AG04450 (cell line): Measurements from ENCODE around the gene CGB8. TPM values are rescaled to one million over a fixed set of nuclear protein-coding genes. Genes with fewer than 3 reads are reported as not detected.

ENCODE experiments used
- CTCF ChIA-PET: fragments of 300-600, 350-600 bp; formaldehyde crosslinking; extraction: SDS; loops from one replicate; lab custom pipeline; 2022; ENCODE audit warnings: antibody characterized with exemption, inconsistent platforms; lab: Charles Lee
- POLR2A ChIA-PET: fragments of 350-600 bp; formaldehyde crosslinking; extraction: SDS; loops from one replicate; lab custom pipeline; 2021; ENCODE audit warnings: antibody characterized with exemption, inconsistent platforms; lab: Yijun Ruan, JAX
- DNase-seq: peaks from one replicate; pipeline ENCODE4 v3.0.0-alpha.2; 2011; ENCODE audit warnings: low read depth, low spot score
- H3K27ac ChIP-seq: one replicate; pipeline ENCODE4 v1.5.1; 2012; ENCODE audit warnings: low read depth, low read length, control low read depth
- H3K27me3 ChIP-seq: one replicate; pipeline ENCODE4 v1.6.0; 2012; ENCODE audit warnings: low read length; ENCODE audit not compliant: control insufficient read depth, insufficient read depth
- H3K4me3 ChIP-seq: 2 replicates; pipeline ENCODE4 v1.5.1; 2011; ENCODE audit warnings: mild to moderate bottlenecking, low read depth, low read length, control low read depth
- H3K9me3 ChIP-seq: 2 replicates; pipeline ENCODE4 v1.5.1; 2012; ENCODE audit warnings: low read length; ENCODE audit not compliant: control insufficient read depth, insufficient read depth
- polyA plus RNA-seq: library from polyadenylated mRNA; depleted of rRNA; stranded (reverse); fragments of >200 nt; gene quantifications from 2 replicates; pipeline ENCODE4 v1.2.3, GENCODE V29; 2011; rRNA removed
- small RNA-seq: library from RNA; depleted of rRNA; stranded (forward); fragments of <200 nt; gene quantifications from one replicate; pipeline ENCODE3, GENCODE V24; 2012; ENCODE audit warnings: low read depth; ENCODE audit not compliant: insufficient read length
- TF ChIP-seq, protein P1 (sequence below): IDR thresholded peaks from 2 replicates; pipeline ENCODE4 v1.5.1; 2011; ENCODE audit warnings: low read depth, low read length, control low read depth, inconsistent platforms

Gene CGB8
- polyA plus RNA-seq, 1 experiment, result not detected

DNA sequence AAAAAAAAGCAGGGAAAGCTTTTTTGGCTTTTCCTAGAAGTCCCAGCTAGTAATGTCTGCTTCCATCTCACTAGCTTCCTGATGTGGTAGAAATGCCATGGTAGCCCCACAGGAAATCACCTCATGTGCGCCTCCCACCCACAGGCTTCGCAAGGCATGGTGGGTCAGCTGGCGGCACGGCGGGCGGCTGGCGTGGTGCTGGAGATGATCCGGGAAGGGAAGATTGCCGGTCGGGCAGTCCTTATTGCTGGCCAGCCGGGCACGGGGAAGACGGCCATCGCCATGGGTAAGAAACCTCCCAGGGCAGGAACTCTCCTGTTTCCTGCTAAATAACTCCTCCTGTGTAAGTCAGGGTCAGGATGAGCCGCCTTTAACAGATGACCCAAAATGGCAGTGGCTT is 44.8 kb downstream of the CGB8 start:
- ChIA-PET CTCF (interaction anchor here (0.6 to 2.2 kb wide), 5 partner anchors 10 to 195 kb away, joined by 3 to 15 read pairs (median 3); partner anchors contain the start of genes GYS1 and RUVBL2), POLR2A (interaction anchor here (1.0 to 1.1 kb wide), 2 partner anchors 11 to 195 kb away, joined by 3 read pairs; partner anchors contain the start of gene GYS1)
- TF ChIP-seq, protein P1, sequence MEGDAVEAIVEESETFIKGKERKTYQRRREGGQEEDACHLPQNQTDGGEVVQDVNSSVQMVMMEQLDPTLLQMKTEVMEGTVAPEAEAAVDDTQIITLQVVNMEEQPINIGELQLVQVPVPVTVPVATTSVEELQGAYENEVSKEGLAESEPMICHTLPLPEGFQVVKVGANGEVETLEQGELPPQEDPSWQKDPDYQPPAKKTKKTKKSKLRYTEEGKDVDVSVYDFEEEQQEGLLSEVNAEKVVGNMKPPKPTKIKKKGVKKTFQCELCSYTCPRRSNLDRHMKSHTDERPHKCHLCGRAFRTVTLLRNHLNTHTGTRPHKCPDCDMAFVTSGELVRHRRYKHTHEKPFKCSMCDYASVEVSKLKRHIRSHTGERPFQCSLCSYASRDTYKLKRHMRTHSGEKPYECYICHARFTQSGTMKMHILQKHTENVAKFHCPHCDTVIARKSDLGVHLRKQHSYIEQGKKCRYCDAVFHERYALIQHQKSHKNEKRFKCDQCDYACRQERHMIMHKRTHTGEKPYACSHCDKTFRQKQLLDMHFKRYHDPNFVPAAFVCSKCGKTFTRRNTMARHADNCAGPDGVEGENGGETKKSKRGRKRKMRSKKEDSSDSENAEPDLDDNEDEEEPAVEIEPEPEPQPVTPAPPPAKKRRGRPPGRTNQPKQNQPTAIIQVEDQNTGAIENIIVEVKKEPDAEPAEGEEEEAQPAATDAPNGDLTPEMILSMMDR, result no peak
- no peak for DNase-seq
- Histone ChIP-seq H3K27me3 (no peaks in the 10 kb centered on the region), H3K4me3 (no peak overlapping the region), H3K27ac (no peak overlapping the region), H3K9me3 (no peaks in the 10 kb centered on the region; the same call in 1 of the 2 replicates)

DNA sequence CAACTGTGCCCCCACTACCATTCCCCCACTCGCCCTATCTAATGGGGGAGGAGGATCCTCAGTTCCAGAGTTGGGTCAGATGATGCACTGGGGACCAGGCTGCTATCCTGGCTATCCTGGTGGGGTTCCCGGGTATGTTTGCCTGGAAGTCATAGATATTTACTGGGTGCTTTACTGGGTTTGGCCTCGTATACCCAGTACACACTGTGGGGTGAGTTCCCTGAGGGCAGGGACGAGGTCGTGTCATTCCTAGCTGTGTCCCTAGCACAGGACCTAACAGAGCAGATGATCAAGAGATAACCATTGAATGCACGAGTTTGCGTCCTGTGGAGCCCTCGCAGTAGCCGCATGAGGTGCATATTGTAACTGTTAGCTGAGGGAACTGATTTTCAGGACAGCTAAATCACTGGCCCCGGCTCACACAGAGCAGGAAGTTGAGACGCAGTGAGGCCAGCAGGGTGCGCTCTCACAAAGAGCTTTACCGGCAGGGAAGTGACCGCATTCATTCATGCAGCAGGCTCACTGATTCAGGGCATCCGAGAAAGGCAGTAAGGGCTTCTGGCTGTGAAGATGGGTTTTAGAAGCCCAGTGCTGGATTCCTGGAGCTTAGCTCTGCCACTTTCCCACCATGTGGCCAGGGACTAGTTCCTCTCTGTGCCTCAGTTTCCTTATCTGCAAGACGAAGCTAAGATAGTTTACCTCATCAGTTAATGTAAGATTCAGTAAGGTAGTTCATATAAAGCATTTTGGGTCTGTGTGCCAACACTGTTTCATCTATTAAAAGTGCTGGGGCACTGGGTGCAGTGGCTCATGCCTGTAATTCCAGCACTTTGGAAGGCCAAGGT is 49.2 kb downstream of the CGB8 start:
- peak; percentile 43 for DNase-seq
- Histone ChIP-seq H3K9me3 (no peaks in the 10 kb centered on the region), H3K27ac (no peak overlapping the region), H3K27me3 (no peaks in the 10 kb centered on the region), H3K4me3 (no peak overlapping the region)
- ChIA-PET CTCF (interaction anchor here (0.6 to 3.5 kb wide), 27 partner anchors 9 to 538 kb away, joined by 3 to 30 read pairs (median 4); partner anchors contain the start of gene CGB7), POLR2A (interaction anchor here (0.6 kb wide), 2 partner anchors 18 to 128 kb away, joined by 3 read pairs; partner anchors contain the start of gene PPP1R15A)
- TF ChIP-seq, protein P1, result peak; percentile 85

DNA sequence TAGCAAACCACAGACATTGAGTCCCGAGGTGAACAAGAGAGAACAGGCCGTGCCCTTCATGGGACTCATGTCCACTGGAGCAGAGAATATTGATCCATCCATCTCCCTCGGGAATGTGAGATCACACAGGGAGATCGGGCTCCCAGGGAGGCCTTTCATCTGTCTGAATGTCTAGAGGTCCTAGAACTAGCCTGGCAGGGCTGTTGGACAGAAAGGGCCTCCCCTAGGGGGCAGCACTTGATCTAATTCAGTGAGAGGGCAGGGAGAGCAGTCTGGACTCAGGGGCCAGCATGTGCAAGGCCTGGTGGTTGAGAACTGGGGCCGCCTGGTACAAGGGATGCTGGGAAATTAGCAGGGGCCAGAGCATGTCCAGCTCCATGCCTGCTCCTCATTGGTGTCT is 50.9 kb downstream of the CGB8 start:
- TF ChIP-seq, protein P1, result peak; percentile 55
- POLR2A ChIA-PET, result interaction anchor here (0.7 to 0.8 kb wide), 2 partner anchors 84 to 126 kb away, joined by 3 to 4 read pairs; partner anchors contain the start of gene PPP1R15A
- no peaks in the 10 kb centered on the region for H3K27me3 ChIP-seq
- H3K9me3 ChIP-seq, result no peaks in the 10 kb centered on the region
- CTCF ChIA-PET, result interaction anchor here (0.7 to 3.5 kb wide), 12 partner anchors 10 to 210 kb away, joined by 3 to 28 read pairs (median 4); a partner anchor contains a TSS
- no peak overlapping the region for H3K4me3 ChIP-seq
- no peak for DNase-seq
- H3K27ac ChIP-seq, result no peak overlapping the region

Small RNAs within 50 kb of the gene (small RNA-seq; reads per million reads assigned to genes)
- gene MIR6798 (not detected), gene RN7SL708P (not detected)

Other genes with a start within 250 kb of the CGB8 start
- 23.3 and 31.8 TPM in 2 replicates for gene BCAT2, start 238.1 kb downstream of the CGB8 start, polyA plus RNA-seq
- 2.3 and 3.6 TPM in 2 replicates for gene HSD17B14, start 212.6 kb downstream of the CGB8 start, polyA plus RNA-seq
- gene PLEKHA4, start 180.5 kb downstream of the CGB8 start, polyA plus RNA-seq, result 7.1 and 11.9 TPM in 2 replicates
- 36.5 and 37.2 TPM in 2 replicates for gene PPP1R15A, start 176.7 kb downstream of the CGB8 start, polyA plus RNA-seq
- gene TULP2, start 150.4 kb downstream of the CGB8 start, polyA plus RNA-seq, result 0.20 and 0.25 TPM in 2 replicates
- 123 and 130 TPM in 2 replicates for gene NUCB1, start 148.8 kb downstream of the CGB8 start, polyA plus RNA-seq
- 0.48 and 0.61 TPM in 2 replicates for gene DHDH, start 115.4 kb downstream of the CGB8 start, polyA plus RNA-seq
- 110 and 147 TPM in 2 replicates for gene BAX, start 94.2 kb downstream of the CGB8 start, polyA plus RNA-seq
- gene FTL, start 83.8 kb downstream of the CGB8 start, polyA plus RNA-seq, result 3,644 and 5,326 TPM in 2 replicates
- 19.5 and 24.1 TPM in 2 replicates for gene GYS1, start 55.8 kb downstream of the CGB8 start, polyA plus RNA-seq
- gene RUVBL2, start 55.2 kb downstream of the CGB8 start, polyA plus RNA-seq, result 107 and 131 TPM in 2 replicates
- 0.31 TPM in 1 of 2 replicates, not detected in the other for gene LHB, start 32.0 kb downstream of the CGB8 start, polyA plus RNA-seq
- gene CGB3, start 24.8 kb downstream of the CGB8 start, polyA plus RNA-seq, result not detected in 2 replicates
- not detected in 2 replicates for gene CGB2, start 17.2 kb downstream of the CGB8 start, polyA plus RNA-seq
- not detected in 2 replicates for gene CGB1, start 12.2 kb downstream of the CGB8 start, polyA plus RNA-seq
- gene CGB5, start 5.3 kb downstream of the CGB8 start, polyA plus RNA-seq, result not detected in 2 replicates
- gene CGB7, start 8.6 kb upstream of the CGB8 start, polyA plus RNA-seq, result 0.42 and 0.87 TPM in 2 replicates
- gene NTF4, start 15.7 kb upstream of the CGB8 start, polyA plus RNA-seq, result 0.09 and 0.30 TPM in 2 replicates
- gene KCNA7, start 23.6 kb upstream of the CGB8 start, polyA plus RNA-seq, result not detected in 2 replicates
- 117 and 149 TPM in 2 replicates for gene SNRNP70, start 36.3 kb upstream of the CGB8 start, polyA plus RNA-seq
- gene LIN7B, start 65.3 kb upstream of the CGB8 start, polyA plus RNA-seq, result 4.2 and 4.9 TPM in 2 replicates
- gene C19orf73, start 70.0 kb upstream of the CGB8 start, polyA plus RNA-seq, result 0.36 and 0.50 TPM in 2 replicates
- gene PPFIA3, start 70.4 kb upstream of the CGB8 start, polyA plus RNA-seq, result 0.52 and 0.63 TPM in 2 replicates
- gene HRC, start 106.3 kb upstream of the CGB8 start, polyA plus RNA-seq, result 0.06 TPM in 1 of 2 replicates, not detected in the other
- gene TRPM4, start 108.7 kb upstream of the CGB8 start, polyA plus RNA-seq, result 4.3 and 6.3 TPM in 2 replicates